ENCODE measurements around the gene CRY2.

DNA sequence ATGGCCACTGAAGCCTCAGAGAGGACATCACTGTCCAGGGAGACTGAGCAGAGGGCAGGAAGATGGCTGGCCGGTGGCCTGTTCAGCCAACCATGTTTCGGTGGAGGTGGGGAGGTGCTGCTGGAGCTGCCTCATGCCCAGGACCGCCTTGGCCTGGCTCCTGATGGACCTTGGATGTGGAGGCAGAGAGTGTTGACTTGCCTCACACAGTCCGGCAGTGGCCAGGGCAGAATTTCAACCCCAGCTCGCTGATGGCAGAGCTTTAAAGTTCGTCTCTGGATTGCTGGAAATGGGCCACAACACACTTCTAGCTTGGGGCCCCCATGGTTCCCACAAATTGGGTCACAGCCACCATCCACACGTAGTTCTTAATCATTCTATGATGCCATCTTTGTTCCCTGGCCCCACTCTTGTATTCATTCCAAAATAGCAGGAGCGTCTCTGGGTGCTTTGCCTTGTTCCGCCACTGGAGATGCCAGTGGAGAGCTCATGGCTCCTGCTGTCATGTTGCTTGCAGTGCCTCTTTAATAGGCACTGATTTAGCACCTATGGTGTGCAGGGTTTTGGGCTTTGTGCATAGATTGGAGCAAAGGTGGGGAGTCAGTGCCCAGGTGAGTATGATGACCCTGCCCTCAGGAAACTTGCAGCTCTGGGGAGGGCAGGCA lies 43.7 kb downstream of the CRY2 start:
- TF ChIP-seq, protein P1, sequence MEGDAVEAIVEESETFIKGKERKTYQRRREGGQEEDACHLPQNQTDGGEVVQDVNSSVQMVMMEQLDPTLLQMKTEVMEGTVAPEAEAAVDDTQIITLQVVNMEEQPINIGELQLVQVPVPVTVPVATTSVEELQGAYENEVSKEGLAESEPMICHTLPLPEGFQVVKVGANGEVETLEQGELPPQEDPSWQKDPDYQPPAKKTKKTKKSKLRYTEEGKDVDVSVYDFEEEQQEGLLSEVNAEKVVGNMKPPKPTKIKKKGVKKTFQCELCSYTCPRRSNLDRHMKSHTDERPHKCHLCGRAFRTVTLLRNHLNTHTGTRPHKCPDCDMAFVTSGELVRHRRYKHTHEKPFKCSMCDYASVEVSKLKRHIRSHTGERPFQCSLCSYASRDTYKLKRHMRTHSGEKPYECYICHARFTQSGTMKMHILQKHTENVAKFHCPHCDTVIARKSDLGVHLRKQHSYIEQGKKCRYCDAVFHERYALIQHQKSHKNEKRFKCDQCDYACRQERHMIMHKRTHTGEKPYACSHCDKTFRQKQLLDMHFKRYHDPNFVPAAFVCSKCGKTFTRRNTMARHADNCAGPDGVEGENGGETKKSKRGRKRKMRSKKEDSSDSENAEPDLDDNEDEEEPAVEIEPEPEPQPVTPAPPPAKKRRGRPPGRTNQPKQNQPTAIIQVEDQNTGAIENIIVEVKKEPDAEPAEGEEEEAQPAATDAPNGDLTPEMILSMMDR (IDR thresholded peaks at IDR 0.05): no peak
- no peak for TF ChIP-seq ZFX (IDR thresholded peaks at IDR 0.05; ENCODE audit: borderline replicate concordance)
